SIG-M5 treated with dmso at 0.1 percent for 504 hours (cell line): ENCODE data around the gene ANXA6.
A peak's percentile ranks its signal among the peaks of the same experiment; 100 is the strongest.

Experiments
- DNase-seq: peaks from one replicate; lab custom pipeline; 2025; ENCODE audit not compliant: unreplicated experiment; lab: John Stamatoyannopoulos, UW

ANXA6 gene

GRCh38 chr5:151132963-151133362, 24.6 kb downstream of the ANXA6 start:
- peak; percentile 89 for DNase-seq

- peak; percentile 29 for DNase-seq
Observed at GRCh38 chr5:151130922-151131891, 26.4 kb downstream of the ANXA6 start.

- DNase-seq = no peak
Observed at GRCh38 chr5:151130235-151130921, 27.2 kb downstream of the ANXA6 start.

DNA sequence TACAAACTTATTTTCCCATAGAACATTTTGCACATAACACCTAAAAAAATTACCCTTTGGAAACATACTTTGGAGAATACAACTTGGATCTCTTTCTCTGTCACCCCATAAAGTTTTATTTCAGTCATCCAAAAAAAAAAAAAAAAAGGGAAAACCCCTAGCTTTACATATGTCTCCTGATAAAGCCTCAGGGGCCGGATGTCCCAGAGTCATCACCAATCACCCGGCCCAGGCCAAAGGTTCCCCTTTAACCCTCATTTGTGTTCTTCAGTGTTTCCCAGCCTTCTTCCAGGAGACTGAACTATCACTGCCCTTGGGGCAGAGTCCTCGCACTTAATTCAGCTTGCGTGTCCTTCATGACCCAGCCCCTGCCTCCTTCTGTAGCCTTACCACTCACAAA, 28.8 kb downstream of the ANXA6 start:
- no peak for DNase-seq

DNA sequence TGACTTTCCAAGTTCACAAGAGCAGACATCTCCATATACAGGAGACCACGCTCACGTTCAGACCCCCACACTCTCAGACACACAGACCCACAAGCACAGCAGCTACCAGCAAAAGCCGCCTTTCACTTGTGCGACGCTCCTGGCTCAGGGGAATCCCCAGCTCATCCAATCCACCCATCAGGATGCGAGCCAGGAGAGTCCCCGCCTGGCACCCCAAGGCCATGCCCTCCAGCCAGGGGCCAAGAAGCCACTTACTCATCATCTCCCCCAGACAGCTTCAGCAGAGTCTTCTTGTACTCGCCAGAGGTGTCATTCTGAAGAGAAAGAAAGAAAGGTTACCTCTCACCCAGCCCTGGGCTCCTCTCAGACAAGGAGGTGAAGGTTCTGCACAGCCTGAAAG, 29.7 kb downstream of the ANXA6 start:
- DNase-seq = no peak

- peak; percentile 55 for DNase-seq
Observed at GRCh38 chr5:151126199-151126645, 31.4 kb downstream of the ANXA6 start.

GRCh38 chr5:151125421-151125820, 32.2 kb downstream of the ANXA6 start:
- DNase-seq = peak; percentile 44

DNA sequence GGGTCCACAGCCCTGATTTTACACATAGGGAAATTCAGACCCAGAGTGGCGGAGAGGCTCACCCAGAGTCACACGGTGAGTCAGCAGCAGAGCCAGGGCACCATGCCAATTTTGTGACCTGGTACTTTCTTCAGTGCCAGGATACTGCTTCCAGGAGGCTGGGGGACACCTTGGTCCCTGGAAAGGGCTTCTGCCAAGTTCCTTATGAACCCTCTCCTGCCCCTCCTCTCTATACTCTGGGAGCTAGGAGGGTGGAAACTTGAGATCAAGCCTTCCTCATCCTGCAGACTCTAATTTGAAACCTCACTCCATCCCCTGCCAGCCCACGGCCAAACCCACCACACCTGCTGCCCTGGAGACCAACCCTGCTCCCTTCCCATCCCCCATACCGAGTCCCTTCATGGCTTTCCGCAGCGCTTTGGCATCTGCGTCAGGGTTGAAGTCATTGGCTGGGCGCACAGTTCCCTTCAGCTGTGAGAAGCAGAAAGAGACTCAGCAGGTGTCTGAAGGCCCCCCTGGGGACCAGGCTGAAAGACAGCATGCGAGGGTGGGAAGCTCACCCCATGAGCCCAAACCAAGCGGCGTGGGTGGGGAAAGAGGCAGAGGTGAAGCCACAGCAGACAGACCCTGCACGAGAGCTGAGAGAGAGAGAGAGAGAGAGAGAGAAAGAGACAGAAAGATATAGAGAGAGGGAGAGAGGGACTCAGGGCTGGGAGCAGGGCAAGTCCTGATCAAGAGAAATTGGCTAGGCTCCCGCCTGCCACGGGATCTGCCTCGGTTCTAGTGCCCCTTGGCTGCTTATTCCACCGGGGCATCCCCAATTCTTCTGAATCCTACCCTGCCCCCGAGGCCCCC, 33.5 kb downstream of the ANXA6 start:
- DNase-seq = no peak

DNA sequence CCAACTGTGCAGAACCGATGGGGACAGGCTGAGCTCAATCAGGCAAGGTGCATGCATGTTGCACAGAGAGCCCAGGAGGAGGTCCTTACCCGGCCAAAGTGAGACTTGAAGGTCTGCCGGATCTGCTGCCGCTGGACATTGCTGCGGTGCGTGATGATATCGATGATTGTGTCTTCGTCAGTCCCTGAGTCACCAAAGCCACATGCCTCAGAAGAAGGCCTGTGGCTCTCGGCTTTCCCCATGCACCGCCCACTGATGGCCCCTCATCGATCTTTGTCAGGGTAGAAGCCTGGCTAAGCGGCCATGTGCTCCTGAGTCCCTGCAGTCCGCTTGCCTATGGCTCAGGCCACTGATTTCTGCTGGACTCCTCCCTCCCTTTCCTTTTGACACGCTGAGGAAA, 34.8 kb downstream of the ANXA6 start:
- no peak for DNase-seq

GRCh38 chr5:151121665-151122064, 35.9 kb downstream of the ANXA6 start:
- no peak for DNase-seq

GRCh38 chr5:151121095-151121494, 36.5 kb downstream of the ANXA6 start:
- no peak for DNase-seq

DNA sequence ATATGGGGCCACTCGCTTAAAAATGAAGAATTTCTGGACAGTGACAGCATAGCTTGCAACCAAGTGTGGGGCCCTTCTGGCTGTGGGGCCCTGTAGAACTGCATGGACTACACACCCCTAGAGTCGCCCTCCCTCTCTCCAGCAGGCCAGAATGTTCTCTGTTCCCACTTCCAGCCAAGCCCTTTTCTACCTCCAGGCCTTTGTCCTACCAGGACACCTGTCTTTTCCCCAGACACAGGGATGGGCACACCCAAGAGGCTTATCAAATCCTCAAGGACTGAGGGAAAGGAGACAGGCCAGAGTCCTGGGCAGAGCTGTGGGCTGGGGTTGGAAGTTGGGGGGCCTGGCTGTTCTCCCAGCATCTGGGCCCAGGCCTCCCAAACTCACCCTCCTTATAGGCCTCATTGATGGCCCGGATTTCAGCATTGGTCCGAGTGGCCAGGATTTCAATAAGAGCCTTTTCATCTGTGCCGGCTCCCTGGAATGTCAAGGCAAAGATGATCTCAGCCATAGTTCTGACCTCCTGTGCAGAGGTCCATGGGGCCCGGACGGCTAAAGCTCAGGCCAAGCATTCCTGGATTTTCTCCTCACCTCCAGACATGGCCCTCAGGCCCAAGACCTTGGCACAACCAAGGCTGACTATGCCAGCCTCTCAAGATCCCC, 38.5 kb downstream of the ANXA6 start:
- DNase-seq = no peak

- peak; percentile 65 for DNase-seq
Observed at GRCh38 chr5:151115272-151115905, 42.2 kb downstream of the ANXA6 start.

DNA sequence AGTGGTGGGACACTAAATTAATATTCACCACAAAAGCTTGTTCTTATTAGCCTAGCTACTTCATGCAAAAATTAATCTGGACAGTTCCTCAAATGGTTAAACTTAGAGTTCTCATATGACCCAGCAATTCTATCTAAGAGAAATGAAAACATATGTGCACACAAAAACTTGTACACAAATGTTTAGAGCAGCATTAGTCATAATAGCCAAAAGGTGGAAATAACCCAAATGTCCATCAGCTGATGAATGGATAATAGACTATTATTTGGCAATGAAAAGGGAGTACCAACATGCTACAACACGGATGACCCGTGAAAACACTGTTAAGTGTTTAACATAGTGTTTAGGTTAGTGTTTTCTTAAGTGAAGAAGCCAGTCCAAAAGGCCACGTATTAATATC, 43.9 kb downstream of the ANXA6 start:
- DNase-seq = no peak

DNA sequence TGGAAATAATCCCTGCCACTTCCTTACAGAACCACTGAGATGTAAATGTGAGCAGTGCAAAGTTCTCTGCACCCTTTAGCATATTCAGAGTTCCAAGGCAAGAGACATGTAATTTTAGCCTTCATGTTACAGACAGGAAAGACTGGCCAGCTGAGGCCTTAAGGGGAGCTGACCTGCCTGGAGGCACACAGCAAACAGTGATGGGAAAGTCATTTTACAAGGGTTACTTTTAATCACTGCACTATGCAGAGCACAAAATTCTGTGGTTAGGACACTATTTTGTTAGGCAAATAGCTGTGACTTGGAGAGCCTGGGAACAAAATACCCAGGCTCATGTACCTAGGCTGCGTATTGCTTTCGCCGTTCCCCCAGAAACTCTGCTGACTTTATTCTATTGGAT, 46.6 kb downstream of the ANXA6 start:
- DNase-seq = no peak

GRCh38 chr5:151110122-151110681, 47.4 kb downstream of the ANXA6 start:
- DNase-seq = no peak

DNA sequence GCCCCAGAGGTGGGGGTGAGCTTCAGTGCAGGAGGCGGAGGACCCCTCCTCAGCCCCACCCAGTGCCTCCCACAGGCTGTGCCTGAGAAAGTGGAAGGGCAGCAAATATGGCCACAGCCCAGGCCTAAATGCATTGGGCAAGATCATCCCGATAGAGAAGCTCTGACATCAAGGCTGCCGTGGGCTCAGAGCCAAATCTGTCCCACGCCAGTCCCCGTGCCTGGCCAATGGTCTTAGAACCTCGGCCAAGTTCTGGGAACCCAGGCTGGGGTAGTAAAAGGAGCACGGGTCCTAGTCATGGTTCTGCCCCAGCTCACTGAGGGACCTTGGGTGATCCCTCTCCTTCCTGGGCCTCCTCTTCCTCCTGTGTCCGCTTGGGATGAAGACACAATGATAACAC, 49.0 kb downstream of the ANXA6 start:
- no peak for DNase-seq

DNA sequence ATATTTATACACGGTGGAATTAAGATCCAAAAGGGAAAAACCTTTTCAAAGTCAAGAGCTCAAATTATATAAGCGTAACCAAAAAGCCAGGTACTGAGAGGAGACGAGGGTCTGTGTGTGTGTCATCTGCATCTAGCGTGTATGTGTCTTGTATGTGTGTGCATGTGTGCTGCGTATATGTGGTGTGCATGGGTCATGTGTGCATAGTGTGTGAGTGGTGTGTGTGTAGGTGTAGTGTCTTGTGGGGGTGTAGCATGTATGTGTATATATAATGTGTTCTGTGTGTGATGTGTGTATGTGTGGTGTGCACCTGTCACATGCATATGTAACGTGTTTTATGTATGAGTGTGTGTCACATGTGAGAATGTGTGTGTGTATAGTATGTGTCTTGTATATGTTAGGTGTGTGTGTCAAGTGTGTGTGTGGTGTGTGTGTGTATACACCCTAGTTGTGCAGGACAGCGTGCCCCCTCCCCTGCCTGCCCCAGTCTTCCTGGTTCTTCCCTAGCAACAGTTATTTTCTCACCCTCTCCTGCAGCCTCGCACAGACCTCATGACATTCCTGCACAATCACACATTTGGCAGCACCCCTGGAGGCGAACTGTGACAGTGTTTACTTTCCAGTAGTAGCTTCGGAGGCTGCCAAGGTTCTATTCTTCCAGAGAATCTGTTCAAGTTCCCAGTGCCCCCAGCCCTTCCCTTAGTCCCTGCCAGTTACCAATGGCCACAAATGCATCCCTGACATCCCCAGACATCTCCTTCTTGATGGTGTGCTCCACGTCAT, 49.6 kb downstream of the ANXA6 start:
- no peak for DNase-seq

DNA sequence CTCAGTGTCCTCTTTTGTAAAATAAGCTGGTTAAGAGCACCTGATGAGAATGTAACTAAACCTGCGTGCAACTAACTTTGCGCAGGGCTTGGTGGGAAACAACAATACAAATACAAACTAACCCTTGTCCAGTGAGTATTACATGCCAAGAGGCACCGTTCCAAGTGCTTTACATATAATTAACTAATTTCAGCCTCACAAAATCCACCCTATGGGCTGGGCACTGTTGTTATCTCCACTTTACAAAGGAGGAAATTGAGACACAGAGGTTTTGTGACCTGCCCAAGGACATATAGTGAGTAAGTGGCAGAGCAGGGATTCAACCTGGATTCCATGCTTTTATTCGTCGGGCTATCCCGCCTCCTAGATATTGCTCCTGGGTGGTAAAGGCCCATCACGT, 50.5 kb downstream of the ANXA6 start:
- DNase-seq = no peak
